Measurements from ENCODE around the gene CASZ1.

The CASZ1 gene

DNA sequence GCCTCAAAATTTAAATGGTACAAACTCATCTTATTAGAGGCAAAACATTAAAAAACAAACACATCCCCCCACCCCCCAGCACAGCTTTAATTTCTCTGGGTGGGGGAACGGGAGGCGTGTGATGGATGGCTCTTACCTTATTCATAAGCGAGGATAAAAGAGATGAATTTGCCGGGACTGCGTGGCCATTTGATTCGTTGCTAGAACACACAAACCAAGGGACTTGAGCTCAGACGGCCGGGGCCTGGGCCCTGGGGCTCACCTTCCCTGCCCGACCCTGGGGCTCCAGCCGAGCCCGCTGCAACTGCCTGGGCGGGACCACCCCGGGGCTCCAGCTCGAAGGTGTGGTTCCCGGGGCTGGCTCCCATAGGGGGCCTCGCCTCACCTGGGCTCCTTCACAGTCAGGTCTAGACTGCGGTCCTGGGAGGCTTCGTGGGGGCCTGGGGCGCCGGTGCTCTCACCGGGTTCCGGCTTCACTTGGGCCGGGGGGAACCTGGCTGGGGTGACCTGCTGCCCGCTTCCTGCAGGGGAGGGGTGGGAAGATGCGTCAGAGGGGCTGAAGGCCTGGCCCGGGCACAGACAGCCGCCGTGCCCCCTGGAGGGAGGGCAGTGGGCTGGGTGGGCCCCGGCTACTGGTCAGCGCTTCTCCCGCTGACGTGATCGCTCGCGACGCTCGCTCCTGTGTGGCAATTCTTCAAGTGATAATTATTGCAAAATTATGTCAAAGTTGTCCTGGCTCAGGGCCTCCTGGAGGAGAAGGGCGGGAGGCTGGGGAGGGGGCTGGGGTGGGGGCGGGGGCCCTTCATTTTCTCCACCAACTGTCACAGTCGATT lies 145.7 kb downstream of the CASZ1 start:
- no peak for DNase-seq

DNA sequence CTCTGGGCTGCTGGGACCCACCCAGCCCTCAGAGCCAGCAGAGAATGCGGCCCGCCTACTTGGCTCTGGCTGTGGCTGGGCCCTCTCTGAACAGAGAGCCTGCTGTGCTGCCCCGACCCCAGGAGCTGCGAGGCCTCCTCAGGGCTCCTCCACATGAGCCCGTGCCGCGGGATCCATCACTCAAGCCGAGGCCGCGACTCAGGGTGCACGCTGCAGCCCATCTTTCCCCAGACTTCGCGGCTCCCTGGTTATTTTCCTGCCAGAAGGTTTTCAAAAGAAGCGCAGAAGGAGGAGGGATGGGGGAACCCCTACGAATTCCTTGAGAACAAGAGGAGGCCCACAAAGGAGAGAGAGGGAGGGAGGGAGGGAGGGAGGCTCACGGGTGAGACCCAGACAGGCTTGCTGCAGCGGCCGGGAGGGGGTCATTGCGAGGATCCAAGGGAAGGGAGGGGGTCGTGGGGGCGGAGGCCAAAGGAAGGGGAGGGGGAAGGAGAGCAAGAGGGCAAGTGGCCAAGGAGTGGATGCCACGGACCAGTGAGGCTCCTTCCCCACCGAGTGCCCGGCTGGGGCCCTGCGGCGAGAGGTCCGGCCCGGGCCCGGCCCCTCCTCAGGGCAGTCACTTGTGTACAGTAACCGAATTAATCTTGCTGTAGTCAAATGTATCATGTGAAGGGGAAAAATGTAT lies 146.8 kb downstream of the CASZ1 start:
- no peak for DNase-seq

DNA sequence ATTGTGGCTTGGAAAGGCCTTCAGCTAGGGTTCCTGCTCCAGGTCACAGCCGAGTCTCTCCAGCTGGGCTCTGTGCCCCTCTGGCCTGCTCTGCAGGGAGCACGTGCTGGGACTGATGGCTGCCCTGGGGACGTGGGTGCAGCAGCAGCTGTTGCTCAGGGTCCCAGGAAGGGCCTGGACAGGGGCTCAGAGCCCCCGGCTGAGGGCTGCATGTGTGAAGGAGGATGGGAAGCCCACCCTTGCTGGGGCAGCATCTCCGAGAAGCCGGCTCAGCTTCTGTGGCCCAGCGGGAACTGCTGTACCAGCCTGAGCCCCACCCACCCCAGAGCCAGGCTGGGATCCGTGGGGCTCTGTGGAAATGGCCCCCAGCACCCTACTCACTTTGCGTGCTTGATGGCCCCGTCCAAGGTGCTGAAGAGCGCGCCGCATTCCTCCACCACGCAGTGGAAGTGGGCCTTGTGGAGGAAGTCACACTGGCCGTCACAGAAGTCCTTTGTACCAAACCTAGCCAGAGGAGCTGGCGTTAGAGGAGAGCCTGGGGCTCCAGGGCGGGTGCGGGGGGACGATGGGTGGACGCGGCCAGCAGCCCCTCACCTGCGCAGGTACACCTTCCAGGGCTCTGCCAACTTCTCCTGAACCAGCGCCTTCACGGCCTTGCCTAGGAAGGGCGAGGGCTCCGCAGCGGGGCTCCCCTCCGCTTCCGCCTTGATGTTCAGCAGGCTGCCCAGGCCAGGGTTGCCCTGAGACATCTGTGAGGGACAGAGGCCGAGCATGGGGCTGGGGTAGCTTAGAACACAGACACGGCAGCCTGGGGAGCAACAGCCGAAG lies 147.5 kb downstream of the CASZ1 start:
- no peak for DNase-seq

DNA sequence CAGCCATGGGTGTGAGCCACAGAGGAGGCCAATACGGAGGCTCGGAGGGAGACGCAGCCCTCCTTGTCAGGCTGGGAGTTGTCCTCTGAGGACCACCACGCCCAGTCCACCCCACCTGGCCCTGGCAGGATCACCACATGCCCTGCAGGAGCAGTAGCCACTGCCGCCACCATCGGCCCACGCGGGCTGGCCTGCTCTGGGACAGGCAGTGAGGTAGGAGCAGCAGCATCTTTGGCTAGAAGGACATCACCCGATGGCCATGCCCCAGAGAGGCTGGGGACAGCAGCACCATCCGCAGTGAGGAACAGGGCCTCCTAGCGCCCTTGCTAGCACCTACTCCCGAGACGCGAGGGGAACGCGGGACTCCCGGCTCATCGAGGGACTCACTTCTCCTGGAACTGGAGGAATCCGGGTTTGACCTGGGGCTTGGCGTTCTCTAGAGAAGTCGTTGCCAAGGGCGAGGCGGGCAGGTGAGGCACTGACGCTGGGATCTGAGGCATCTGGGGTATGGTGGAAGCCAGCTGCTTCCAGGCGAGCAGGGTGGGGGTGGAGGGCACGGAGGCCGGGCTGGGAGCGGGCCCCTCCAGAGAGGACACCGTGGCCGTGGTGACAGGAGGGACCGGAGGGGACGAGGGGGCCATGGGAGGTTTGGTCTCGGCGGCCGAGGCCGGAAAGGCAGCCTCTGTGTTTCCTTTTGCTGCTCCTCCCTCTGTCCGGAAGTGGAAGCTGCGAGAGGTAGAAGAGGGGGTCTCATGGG lies 148.9 kb downstream of the CASZ1 start:
- no peak for DNase-seq

DNA sequence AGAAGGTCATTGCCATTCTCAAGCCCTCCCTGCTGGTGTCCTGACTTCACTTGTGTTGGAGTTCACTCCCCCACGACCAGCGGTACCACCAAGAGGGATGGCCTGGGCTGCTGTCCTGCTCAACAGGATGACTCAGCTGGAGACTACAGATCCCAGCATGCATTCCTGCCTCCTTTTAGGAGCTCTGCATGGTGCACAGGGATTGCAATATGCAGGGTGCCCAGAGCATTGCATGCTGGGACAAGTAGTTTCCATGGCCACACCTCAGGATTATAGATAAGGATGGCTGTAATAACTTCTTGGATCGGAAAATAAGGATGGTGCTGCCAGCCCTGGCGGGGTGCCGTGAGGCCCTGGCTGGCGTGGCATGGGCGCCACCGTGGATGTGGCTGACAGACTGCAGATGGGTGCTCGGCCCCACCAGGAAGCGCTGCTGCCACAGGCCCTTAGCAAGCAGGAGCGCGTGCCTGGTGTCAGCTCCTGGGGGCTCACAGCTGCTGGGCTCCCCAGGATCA lies 150.0 kb downstream of the CASZ1 start:
- DNase-seq, result no peak

DNA sequence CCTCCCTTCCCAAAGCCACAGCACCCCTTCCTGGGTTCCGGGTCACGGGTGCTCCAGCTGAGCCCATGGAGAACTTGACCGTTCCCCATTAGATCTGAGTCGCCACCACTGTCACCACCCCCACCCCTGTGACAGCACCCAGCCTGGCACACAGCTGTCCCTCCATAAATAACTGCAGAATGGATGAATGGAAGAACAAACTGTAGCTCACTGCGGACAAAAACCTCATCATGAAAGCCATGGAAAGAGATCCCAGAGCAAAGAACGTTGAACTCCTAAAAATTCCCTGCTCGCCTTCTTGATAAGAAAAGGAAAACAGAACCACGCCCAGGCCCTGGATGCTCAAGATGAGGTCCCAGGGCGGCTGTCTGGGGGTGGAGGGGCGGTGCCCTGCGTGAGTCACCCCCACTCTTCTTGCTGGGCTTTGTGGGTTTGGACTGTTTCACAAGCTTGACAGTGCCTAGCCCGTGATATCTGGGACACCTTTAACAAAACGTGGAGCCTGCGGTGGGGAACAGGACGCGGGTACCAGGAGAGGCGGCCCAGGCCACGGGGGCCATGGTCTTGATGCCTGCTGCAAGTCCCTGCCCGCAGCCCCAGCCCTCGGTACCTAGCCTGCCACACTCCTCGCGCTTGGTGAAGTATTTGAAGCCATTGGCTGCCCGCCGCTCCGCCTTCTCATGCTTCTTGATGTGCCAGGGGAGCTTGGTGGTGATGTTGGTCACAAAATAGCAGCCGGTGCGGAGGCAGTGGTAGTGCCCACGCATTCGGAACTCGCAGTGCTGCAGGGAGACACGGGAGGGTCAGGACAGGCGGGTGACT lies 151.9 kb downstream of the CASZ1 start:
- no peak for DNase-seq

DNA sequence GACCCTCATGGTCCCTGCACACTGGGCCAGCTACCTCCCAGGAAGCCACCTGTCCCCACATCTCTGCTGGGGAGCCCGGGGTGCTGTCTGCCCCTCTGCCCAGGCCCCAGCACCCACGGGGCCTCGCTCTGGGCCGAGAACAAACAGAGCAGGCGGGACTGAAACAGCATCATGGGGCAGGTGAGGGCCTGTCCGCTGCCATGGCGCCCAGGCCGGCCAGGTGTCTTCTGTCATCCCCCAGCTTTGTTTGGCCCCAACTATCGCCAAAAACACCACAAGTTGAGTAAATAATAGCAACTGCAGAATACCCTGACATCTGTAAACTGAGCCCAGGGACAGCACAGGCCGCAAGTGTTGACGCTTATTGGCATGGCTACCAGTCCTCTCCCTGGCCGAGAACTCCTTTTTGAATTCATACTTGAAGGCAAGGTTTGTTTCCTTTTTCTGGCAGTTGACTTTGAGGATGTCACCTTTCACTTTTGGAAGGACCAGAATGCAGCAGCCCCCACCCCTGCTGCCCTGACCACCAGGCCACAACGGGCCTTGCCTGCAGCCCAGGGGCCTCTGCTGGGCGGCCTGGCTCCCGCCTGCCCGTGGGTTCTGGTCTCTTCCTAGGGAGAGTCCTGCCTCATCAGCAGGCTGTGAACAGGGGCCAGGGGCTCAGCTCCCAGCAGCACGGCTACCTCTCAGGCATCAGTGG lies 152.7 kb downstream of the CASZ1 start:
- DNase-seq, result no peak

DNA sequence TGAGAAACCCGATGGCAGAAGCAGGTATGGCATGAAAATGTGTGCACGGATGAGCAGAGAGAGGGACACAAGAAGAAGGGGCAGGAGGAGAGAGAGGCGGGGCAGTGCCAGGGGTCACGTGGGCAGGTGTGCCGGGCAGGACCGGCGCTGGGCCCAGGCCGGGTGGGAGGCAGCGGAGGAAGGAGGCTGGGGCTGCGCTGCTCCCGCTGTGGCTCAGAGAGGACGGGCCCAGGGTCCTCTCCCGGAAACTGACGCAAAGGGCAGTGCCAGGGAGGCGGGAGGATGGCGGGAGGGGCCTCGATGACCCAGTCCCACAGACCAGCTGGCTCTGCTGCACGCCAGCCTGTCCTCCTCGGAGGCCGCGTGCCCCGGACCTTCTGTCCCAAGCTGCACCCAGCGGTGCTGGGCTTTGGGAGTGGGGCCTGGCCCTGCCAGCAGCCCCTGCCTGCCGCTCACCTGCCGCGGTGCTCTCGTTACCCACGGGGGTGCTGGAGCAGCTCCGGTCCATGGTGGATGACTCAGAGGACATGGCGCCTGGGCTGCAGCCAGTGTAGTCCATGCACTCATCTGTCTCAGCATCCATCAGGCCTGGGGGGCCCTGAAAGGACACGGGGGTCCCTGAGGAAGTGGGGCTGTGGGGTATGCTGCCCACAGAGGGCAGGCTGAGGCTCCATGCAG lies 153.9 kb downstream of the CASZ1 start:
- DNase-seq, result no peak

DNA sequence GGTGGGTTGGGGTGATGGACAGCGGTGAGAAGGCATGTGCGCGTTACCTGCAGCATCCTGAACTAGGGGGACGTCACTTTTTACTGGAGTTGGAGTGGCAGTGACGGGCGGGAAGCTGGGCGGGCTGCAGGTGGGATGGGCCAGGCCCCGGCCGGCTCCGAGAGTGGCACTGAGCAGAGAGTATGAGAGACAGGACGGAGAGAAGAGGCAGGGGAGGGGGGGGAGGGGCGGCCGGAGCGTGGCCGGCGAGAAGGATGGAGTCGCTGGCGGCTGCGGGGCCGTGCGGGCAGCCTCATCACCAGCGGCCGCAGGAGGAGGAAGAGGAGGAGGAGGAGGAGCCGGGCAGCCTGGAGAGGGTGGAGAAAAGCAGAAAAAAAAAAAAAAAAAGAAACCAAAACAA lies 154.5 kb downstream of the CASZ1 start:
- DNase-seq, result no peak

DNA sequence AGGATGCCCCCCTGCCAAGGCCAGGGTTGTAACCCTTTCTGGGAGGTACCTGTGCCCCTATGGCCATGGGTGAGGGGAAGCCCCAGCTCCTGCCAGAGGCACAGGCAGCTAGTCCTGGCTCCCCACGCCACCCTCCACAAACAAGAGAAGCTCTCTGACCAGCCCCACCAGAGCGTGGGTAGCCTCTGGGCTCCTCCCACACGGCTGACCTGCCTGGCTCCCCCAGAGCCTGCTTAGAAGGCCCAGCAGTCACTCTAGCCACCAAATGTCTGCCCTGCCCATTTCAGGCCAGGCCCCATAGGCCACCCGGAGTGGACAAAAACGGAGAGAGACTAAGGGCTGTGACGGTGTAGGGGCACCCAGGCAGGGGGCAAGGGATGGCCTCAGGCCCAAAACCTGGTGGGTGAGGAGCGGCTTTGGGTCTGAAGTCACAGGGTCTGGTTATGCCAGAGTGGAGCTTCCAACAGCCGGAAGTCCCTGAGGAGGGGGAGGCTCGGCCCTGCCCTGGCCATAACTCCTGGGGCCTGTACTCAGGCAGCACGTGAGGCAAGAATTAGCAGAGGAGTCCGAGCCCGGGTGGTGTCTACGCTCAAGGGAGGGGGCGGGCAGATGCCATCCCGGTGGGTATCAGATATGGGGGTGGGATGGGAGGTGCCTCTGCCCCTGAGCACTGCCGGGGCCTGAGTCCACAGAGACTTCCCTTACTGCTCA lies 155.4 kb downstream of the CASZ1 start:
- no peak for DNase-seq

DNA sequence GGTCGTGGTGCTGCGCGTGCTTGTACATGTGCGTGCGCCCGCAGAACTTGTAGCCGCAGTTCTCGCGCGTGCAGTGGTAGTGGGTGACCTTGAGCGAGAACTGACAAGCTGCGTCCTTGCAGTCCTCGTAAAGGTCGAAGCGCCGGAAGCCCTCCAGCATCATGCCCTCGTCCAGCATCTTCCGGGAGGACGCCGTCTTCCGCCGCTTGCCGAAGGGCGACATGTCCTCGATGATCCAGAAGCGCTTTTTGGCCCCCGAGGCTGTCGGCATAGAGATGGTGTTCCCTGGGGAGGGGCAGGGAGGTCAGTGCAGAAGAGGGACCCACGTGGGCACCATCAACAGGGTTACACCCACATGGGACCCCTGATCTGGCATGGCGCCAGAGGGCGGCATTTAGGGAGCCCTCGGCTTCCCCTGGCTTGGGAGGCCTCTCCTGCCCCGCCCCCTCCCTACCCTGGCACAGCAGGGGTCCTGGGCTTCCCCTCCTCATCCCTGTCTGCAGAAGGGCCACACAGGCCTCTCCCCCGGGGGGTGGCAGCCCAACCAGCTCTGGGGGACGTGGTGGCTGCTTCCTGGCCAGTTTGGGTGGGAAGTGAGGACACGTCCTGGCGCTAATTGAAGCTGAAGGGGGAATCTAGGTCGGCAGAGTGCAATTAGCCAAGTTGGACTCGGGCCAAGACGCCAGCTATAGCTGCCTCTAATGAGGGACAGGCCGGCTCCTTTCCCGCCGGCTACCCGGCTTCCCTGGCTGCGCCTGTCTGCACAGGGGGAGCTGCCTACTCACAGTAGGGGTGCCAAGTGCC lies 156.5 kb downstream of the CASZ1 start:
- DNase-seq, result peak; percentile 93

DNA sequence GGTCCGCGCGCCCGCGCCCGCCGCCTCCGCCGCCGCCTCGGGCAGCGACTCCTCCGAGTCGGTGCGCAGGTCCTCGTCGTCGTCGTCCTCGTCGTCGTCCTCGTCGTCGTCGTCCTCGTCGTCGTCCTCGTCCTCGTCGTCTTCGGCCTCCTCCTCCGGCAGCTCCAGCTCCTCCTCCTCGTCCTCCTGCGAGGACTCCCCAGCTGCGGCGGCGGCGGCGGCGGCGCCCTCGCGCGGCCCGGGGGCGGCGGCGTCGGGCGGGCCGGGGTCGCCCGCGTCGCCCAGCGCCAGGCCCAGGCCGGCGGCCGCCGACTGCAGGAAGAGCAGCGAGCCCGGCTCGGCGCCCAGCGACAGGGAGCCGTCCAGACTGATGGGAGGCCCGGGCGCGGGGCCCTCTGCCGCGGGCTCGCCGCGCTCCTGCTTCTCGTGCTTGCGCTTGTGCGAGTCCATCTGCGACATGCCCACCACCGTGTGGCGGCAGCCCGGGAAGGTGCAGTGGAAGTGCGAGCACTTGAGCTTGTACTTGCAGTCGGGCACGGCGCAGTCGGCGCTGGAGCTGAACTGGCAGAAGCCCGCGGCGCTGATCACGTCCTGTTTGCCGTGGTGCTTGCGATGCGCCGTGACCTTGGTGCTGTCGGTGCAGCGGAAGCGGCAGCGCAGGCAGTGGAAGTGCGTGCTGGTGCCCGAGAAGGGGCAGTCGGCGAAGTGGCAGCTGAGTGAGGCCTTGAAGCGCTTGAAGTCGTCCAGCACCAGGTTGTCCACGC lies 157.3 kb downstream of the CASZ1 start:
- DNase-seq, result no peak

DNA sequence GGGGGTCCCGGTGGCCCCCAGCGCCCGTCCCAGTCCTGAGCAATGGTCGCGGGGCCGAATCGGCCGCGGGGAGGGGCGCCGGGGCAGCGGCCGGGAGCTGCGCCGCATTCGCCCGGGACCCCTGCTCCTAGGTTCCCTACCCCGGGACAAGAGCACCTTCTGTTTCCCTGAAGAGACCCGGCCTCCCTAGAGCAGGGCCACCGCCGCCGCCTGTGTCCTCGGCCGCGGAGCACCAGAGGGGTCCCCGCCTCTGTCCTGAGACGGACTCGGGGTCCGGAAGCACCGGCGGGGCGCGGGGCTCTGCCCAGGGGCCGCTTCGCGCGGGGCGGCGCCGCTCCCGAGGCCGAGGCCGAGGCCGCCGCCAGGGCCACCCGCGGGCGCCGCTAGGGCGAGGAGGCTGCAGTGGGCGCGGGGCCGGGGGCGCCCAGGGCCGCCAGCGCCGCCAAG lies 157.9 kb downstream of the CASZ1 start:
- DNase-seq, result no peak

DNA sequence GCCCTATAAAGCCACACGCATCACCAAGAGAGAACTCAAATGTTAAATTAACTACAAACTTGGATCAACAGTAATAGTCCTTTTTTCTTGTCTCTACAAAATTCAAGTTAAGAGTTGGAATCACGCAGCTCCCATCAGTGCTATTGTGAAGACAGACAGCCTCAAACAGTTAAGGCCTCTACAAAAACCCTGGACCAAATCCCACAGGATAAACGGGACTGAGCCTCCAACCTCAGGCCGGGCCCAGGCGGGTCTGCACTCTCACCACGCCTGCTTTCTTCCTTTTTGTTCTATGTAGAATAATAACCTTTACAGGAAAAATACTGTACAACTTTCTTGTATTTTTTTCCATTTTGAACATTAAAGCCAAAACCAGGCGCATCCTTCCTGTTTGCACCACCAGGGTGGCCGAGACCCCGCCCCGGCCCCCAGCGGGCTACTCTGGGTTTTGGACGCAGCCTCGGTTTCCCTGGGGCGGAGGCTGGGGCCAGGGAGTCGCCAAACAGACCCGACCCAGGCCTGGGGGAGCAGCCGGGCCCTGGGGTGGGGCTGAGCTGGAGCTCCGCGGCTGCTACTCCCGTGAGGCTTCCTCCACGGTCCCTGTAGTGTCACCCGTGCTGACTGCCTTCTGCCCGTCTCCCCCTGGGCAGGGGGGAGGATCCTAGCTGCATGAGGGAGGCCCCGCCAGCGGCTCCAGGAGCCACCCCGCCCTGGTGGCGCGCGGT lies 158.4 kb downstream of the CASZ1 start:
- no peak for DNase-seq

DNA sequence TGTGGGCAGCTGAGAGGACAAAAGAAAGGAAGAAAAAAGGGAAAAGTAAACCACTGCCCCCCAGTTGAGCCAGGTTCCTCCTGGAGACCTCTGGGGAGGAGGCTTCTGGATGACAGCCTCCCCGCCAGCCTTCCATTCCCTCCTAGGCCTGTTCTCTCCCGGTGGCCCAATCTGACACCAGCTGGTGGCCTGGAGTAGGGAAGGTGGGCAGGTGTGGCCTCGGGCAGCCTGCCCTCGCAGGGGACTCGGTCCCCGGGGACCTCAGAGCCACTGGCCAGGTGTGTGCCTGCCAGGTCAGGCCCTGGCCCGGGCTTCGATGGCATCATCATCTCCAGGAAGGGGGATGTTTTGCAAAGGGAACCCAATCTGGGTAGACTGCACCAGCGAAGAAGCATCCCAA lies 159.0 kb downstream of the CASZ1 start:
- no peak for DNase-seq

DNA sequence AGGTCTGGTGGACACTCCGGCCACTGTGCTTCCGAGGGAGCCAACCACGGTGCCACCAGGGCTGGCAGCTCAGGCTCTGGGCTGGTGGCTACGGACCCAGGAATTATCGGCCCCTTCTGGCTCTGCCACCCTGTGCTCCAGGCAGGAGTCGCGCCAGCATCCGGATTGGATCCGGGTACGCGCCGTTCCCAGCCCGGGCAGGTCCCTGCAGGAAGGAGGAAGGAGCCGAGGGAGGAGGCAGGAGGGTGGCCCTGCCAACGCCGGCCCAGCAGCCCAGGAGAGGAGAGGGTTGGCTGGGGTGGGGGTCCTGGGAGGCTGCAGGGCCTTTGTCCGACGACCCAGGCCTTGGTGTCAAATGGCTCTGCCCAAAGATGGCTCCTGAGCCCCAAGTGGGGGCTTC lies 160.5 kb downstream of the CASZ1 start:
- DNase-seq, result no peak

Measured in NCI-H1092 (cell line).